Central memory CD8-positive, alpha-beta T cell (primary cell): ENCODE data around the gene MAPRE3.

Experiments used
- ATAC-seq: fragments of 150-1000 bp; cut with Tn5 transposase; replicated peaks from 2 replicates; pipeline ENCODE4 v1.10.0; 2022; ENCODE audit warnings: mild to moderate bottlenecking, moderate FRiP score, moderate number of reproducible peaks; ENCODE audit not compliant: poor library complexity, severe bottlenecking; ENCODE audit errors: extremely low read depth
- DNase-seq, 2 donors: peaks; one replicate each; pipeline ENCODE4 v3.0.0; 2021; ENCODE audit warnings: low spot score in 2 of 2
- H3K27ac Mint-ChIP-seq: one replicate; pipeline ENCODE4 v1.8.0; 2022; ENCODE audit warnings: low read depth, mild to moderate bottlenecking, moderate library complexity, mixed read lengths
- H3K27me3 Mint-ChIP-seq: one replicate; pipeline ENCODE4 v1.8.0; 2022; ENCODE audit warnings: mixed read lengths
- H3K36me3 Mint-ChIP-seq: one replicate; pipeline ENCODE4 v1.8.0; 2022; ENCODE audit warnings: mild to moderate bottlenecking, moderate library complexity, mixed read lengths; ENCODE audit not compliant: insufficient read depth
- H3K4me1 Mint-ChIP-seq: one replicate; pipeline ENCODE4 v1.8.0; 2022; ENCODE audit warnings: mixed read lengths
- H3K4me3 Mint-ChIP-seq: one replicate; pipeline ENCODE4 v1.8.0; 2022; ENCODE audit warnings: mild to moderate bottlenecking, moderate library complexity, mixed read lengths
- H3K9me3 Mint-ChIP-seq: one replicate; pipeline ENCODE4 v1.8.0; 2022; ENCODE audit warnings: mixed read lengths

The MAPRE3 gene

DNA sequence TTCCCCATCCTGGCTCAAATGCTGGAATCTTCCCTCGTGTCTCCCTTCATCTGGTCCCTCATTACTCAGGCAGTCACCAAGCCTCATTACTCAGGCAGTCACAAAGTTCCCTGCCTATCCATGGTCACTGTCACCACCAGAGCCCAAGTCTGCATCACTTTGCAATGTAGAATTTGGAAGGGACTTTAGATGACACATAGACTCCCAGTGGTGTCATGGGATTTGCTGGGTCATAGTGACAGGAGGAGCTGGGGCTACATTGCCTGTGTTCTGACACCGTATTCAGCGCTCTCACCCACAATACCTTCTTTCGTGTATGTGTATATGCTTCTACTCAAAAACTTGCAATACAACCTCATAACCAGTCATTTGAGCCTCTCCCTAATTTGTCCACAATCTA is 105.9 kb downstream of the MAPRE3 start:
- peaks cover 10% of the 10 kb centered on the region for H3K36me3 Mint-ChIP-seq
- DNase-seq (no peak), ATAC-seq (no peak)
- H3K4me3 Mint-ChIP-seq = no peak overlapping the region
- peaks cover 36% of the 10 kb centered on the region for H3K4me1 Mint-ChIP-seq
- no peaks in the 10 kb centered on the region for H3K9me3 Mint-ChIP-seq
- no peak overlapping the region for H3K27ac Mint-ChIP-seq
- no peaks in the 10 kb centered on the region for H3K27me3 Mint-ChIP-seq
